ENCODE measurements around the gene TOMM40. TPM values are rescaled to one million over a fixed set of nuclear protein-coding genes. Genes with fewer than 3 reads are reported as not detected.
A peak's percentile ranks its signal among the peaks of the same experiment; 100 is the strongest.

The TOMM40 gene
- total and polyA plus RNA-seq, 10 donors = 19.3 to 49.0 (median 32.0) TPM

- intact Hi-C loops (cut with DNase I; ENCODE audit: low total_unique reads) = no loop called here
- DNase-seq = no peak
Observed at GRCh38 chr19:44876930-44877535, 14.0 kb upstream of the TOMM40 start.

GRCh38 chr19:44878120-44878865 is 12.8 kb upstream of the TOMM40 start:
- H3K36me3 ChIP-seq = peaks cover 0 to 79% (median 27%) of the 10 kb centered on the region in 6 donors
- no peaks in the 10 kb centered on the region for H3K9me3 ChIP-seq
- 79 to 86% (median 81%) methylated on average over 24 to 26 of the region's 26 CpGs for WGBS, 5 donors
- peaks cover 0 to 27% (median 9%) of the 10 kb centered on the region in 6 donors for H3K4me1 ChIP-seq
- no peak overlapping the region for H3K27ac ChIP-seq
- no peak overlapping the region for H3K4me3 ChIP-seq
- intact Hi-C loops (cut with DNase I; ENCODE audit: low total_unique reads) = no loop called here
- TF ChIP-seq, protein P1, sequence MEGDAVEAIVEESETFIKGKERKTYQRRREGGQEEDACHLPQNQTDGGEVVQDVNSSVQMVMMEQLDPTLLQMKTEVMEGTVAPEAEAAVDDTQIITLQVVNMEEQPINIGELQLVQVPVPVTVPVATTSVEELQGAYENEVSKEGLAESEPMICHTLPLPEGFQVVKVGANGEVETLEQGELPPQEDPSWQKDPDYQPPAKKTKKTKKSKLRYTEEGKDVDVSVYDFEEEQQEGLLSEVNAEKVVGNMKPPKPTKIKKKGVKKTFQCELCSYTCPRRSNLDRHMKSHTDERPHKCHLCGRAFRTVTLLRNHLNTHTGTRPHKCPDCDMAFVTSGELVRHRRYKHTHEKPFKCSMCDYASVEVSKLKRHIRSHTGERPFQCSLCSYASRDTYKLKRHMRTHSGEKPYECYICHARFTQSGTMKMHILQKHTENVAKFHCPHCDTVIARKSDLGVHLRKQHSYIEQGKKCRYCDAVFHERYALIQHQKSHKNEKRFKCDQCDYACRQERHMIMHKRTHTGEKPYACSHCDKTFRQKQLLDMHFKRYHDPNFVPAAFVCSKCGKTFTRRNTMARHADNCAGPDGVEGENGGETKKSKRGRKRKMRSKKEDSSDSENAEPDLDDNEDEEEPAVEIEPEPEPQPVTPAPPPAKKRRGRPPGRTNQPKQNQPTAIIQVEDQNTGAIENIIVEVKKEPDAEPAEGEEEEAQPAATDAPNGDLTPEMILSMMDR (IDR thresholded peaks at IDR 0.05 in 8 of 11, conservative IDR thresholded peaks at IDR 0.05 in 3 of 11) = no peak
- TF ChIP-seq POLR2AphosphoS5 (IDR thresholded peaks at IDR 0.05) (peak in 1 of 3 donors; percentile 11), POLR2A (IDR thresholded peaks at IDR 0.05) (no peak)
- H3K27me3 ChIP-seq (replicated peaks in 1 of 7) = no peaks in the 10 kb centered on the region
- no peak for DNase-seq

More at GRCh38 chr19:44876930-44877535, 14.0 kb upstream of the TOMM40 start:
- no peak overlapping the region for H3K4me3 ChIP-seq
- H3K27me3 ChIP-seq (replicated peaks in 1 of 7) = no peaks in the 10 kb centered on the region
- peaks cover 0 to 84% (median 33%) of the 10 kb centered on the region in 6 donors for H3K36me3 ChIP-seq
- TF ChIP-seq, protein P1 (IDR thresholded peaks at IDR 0.05 in 8 of 11, conservative IDR thresholded peaks at IDR 0.05 in 3 of 11) = no peak
- TF ChIP-seq POLR2A (IDR thresholded peaks at IDR 0.05) = no peak
- TF ChIP-seq POLR2AphosphoS5 (IDR thresholded peaks at IDR 0.05) = no peak
- peak overlapping the region in 2 of 8 donors; percentile 13 for H3K27ac ChIP-seq
- peaks cover 0 to 30% (median 9%) of the 10 kb centered on the region in 6 donors for H3K4me1 ChIP-seq
- H3K9me3 ChIP-seq = no peaks in the 10 kb centered on the region
- WGBS, 5 donors = 20 to 42% (median 29%) methylated on average over 5 of the region's 5 CpGs

- H3K36me3 ChIP-seq = peaks cover 0 to 79% (median 19%) of the 10 kb centered on the region in 6 donors
- WGBS, 5 donors = 74 to 79% (median 79%) methylated on average over 15 to 18 of the region's 18 CpGs
- H3K27me3 ChIP-seq (replicated peaks in 1 of 7) = no peaks in the 10 kb centered on the region
- peaks cover 0 to 27% (median 9%) of the 10 kb centered on the region in 6 donors for H3K4me1 ChIP-seq
- TF ChIP-seq POLR2A (IDR thresholded peaks at IDR 0.05) = no peak
- TF ChIP-seq, protein P1 (IDR thresholded peaks at IDR 0.05 in 8 of 11, conservative IDR thresholded peaks at IDR 0.05 in 3 of 11) = no peak
- peak in 1 of 3 donors; percentile 58 for TF ChIP-seq POLR2AphosphoS5 (IDR thresholded peaks at IDR 0.05)
- intact Hi-C loops (cut with DNase I; ENCODE audit: low total_unique reads) = no loop called here
- H3K9me3 ChIP-seq = no peaks in the 10 kb centered on the region
- H3K27ac ChIP-seq = peak overlapping the region in 3 of 8 donors; percentile 21 to 45 (median 22)
- no peak overlapping the region for H3K4me3 ChIP-seq
- DNase-seq = no peak
Observed at GRCh38 chr19:44879309-44880065, 11.6 kb upstream of the TOMM40 start.

Measured in spleen (tissue), 11 donors.